ENCODE results near the gene CHCT1.
A peak's percentile ranks its signal among the peaks of the same experiment; 100 is the strongest.
"Not testable (repeated sequence)": the region's sequence is repeated elsewhere in the genome, so short reads cannot be mapped to it uniquely, and the experiment has no call there.

The CHCT1 gene
- 0 to 1.2 (median 0.10) reads per million in 17 experiments for total RNA-seq

DNA sequence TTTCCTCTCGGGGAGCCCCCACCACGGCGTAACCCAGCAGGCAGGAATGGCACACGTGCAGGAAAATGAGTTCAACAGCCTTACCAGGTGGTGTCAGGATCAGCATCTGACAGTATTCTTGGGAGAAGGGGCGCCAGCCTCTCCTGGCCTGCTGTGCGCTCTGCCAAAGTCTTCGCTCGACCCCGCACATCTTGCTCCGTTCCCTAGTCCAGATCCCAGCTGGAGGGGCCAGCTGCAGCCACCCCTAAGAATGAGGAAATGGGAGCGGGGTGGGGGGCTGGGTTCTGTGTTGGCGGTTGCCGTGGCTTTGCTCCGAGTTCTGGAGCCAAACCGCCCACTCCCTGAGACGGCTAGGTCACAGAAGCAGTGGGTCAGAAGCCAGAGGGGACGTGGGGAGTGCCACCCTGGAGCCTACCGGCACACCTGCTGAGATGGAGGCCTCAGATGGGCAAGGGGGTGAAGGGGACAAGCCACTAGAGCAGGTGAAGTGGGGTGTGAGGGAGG is at the start of gene CHCT1:
Gene CHCT1 (plus strand): TSS at position 328 of the 504 bp plus-strand sequence. CDS start 104 bp downstream, at position 432.
- peak; percentile 18 to 63 (median 52) for DNase-seq

- DNase-seq = peak in 1 of 4 experiments; percentile 17
Observed at GRCh38 chr17:60372790-60373483, 49.4 kb upstream of the CHCT1 start.

- DNase-seq = not testable (repeated sequence)
Observed at GRCh38 chr17:60378187-60378586, 44.1 kb upstream of the CHCT1 start.

GRCh38 chr17:60379461-60379860 is 42.8 kb upstream of the CHCT1 start:
- DNase-seq = not testable (repeated sequence)

DNA sequence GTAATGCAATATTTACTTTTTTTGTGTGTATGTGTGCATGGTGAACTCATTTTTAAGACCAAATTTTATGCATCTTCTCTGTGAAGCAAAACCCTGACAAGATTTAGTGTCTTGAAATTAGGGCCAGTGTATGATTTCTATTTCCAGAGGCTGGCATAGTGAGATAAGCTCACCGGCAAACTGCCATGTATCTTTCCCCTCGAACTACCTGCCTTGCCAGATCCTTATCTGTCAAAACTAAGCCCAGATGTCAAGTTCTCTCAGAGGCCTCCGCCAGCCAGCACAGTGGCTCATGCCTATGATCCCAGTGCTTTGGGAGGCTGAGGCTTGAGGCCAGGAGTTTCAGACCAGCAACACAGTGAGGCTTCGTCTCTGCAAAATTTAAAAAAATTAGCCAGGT is 40.3 kb upstream of the CHCT1 start:
- no peak for DNase-seq

- no peak for DNase-seq
Observed at GRCh38 chr17:60383379-60383778, 38.9 kb upstream of the CHCT1 start.

DNA sequence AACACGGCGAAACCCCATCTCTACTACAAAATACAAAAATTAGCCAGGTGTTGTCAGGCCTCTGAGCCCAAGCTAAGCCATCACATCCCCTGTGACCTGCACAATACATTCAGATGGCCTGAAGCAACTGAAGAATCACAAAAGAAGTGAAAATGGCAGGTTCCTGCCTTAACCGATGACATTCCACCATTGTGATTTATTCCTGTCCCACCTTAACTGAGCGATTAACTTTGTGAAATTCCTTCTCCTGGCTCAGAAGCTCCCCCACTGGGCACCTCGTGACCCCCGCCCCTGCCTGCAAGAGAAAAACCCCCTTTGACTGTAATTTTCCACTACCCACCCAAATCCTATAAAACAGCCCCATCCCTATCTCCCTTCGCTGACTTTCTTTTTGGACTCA is 37.4 kb upstream of the CHCT1 start:
- DNase-seq = not testable (repeated sequence)

- DNase-seq = peak in 3 of 4 experiments; percentile 20 to 55 (median 51)
Observed at GRCh38 chr17:60386147-60387058, 35.9 kb upstream of the CHCT1 start.

GRCh38 chr17:60387666-60388065 is 34.6 kb upstream of the CHCT1 start:
- no peak for DNase-seq

DNA sequence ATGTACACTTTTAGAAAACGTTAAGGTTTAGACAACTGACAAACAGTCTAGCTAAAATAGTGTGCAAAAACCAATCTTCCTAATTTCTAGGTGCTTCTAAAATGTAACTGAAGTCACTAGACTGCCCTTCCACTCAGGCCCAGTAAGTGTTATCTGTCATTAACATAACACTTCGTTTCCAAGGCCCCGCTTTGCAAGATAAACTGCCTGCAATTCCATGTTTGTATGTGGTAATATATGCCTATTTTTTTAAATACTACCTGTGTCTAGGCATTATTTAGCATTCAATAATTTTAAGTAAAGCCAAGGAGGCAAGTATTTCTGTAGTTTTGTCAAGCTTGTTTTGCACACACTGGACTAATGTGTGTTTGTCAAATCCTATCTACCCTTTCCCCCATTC is 33.5 kb upstream of the CHCT1 start:
- no peak for DNase-seq

DNA sequence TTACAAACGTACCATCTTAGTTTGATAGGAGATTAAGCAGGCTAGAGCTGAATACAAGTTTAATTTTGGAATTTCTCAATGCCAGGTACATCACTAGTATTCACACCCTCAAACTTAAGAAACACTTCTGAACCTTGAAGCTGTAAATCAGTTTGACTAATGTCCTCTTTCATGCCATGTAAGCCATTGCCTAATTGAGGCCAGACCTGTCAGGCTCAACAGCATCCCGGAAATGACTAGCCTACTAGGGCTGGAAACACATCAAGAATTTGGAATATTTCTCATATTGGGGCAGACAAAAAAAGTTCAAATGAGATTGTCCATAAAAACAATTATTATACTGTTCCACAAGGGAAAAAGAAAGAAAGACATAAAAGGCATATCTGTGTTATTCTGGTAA is 32.1 kb upstream of the CHCT1 start:
- peak in 3 of 4 experiments; percentile 39 to 57 (median 53) for DNase-seq

DNA sequence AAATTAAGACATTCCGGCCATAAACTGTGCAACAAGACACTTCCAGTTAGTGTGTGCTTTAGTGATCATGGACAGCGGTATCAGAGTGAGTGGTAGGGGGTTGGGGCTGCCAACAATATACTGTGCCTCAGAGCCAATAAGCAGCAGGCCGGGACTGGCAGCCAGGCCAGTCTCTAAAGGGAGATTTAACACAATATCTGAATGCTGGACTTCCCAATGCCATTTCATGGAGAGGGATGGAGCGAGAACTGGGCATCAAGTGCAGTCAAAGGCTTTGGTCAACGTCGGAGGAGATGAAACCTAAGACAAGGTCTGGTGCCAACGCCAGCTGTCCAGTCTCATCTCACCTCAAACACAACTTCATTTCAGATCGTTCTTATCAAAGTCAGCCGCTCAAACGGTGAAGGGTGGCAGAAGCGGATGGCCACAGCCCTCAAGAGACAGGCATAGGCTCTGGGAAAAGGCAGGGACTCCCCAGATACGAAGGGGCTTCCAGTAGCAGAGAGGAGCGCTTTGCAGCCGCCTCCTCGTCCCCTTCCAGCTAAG is 31.3 kb upstream of the CHCT1 start:
- peak; percentile 37 to 50 (median 39) for DNase-seq

DNA sequence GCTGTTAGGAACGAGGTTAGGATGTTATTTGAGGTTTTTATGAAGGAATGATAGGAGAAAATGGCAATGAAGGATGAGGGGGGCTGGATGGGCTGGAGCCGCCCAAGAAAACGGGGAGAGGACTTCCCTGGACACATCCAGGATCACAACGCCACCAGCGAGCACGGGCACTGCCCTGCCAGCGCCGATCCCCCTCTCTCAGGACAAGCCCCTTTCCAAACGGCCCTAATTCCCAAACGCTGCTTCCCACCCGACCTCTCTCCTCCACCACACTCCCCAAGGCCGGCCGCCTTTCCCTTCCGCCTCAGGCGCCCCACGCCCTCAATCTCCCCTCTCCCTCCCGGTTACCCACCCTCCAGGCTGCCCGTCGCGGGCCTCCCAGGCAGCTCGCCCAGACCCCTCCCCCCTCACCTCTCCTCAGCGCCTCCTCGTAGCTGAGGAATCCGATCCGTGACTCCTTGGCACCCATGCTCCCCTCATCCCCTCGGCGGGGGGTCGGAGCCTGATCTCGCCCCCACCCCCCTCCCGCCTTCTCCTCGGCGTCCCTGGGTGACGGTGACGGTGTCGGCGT is 30.7 kb upstream of the CHCT1 start:
- no peak for DNase-seq

DNA sequence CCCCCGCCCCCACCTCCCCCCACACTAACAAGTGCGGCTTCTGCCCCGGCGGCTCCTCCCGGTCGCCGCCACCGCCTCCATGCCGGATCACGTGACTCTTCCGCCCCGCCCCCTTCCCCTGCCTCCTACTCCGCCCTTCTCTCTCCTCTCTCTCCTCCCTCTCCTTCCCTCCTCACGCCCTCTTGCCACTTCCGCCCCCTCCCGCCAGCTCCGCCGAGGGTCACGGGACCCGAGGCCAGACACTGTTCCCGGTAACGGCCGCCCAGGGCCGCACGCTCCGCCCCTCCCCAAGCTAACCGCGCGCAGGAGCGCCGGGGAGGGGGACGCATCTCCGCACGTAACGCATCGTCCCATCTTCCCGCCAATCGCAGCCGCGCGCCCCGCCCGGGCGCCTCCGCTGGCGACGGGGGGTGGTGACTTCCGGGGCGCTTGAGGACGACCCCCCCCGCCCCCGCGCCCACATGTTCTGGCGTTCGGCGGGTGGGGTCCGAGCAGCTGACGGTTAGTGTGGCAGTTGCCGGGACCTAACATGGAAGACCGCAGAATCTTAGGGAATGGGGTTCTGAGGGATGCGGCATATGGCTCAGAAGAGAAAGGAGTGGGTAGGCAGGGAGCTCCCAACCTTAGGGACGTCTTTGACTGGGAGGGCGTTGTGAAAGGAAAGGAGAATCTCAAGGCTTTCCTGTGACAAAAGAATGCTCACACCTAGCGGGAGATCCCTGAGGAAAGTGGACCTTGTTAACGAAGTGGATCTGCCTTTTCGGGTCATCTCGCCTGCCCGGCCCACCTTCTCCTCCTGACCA is 30.0 kb upstream of the CHCT1 start, which contains the start of gene USP32:
Gene USP32 (minus strand): TSS at position 92 of the 803 bp plus-strand sequence. CDS start 194 bp downstream, outside the sequence.
- peak; percentile 98 to 99 (median 98) for DNase-seq

DNA sequence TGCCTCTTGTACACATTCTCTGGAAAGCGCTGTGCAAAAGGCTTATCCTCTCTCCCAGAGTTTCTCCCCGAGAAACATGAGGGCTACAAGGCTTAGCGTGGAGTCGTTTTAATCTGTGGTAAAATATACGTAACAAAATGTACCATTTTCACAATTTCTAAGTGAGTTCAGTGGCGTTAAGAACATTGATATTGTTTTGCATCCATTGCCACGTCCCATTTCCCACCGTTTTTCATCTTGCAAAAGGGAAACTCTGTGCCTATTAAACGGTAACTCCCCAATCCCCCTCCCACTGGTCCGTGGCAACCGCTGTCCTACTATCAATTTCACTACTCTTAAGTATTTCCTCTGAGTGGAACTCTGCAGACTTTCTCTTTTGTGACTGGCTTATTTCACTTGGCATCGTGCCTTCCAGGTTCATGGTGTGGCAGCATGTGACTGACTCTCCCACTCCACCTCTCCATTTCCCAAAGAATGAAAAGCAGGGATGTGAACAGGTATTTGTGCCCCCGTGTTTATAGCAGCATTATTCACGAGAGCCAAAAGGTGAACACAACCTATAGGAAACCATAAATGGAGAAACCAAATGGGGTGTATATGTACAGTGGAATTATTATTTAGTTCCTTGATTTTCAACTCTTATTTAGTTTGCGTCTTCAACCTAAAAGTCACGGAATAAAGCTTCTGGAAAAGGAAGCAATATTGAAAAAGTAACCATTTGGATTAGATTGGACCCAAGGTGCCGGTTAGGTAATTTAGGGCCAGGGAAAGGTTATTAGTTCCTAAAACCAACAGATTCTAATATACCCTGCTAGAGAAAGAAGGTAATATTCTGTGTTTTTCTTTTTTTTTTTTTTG is 29.2 kb upstream of the CHCT1 start:
- peak; percentile 43 to 69 (median 66) for DNase-seq

GRCh38 chr17:60393840-60394723 is 28.2 kb upstream of the CHCT1 start:
- peak; percentile 36 to 68 (median 52) for DNase-seq

GRCh38 chr17:60395508-60396065 is 26.7 kb upstream of the CHCT1 start:
- peak; percentile 28 to 76 (median 48) for DNase-seq

DNA sequence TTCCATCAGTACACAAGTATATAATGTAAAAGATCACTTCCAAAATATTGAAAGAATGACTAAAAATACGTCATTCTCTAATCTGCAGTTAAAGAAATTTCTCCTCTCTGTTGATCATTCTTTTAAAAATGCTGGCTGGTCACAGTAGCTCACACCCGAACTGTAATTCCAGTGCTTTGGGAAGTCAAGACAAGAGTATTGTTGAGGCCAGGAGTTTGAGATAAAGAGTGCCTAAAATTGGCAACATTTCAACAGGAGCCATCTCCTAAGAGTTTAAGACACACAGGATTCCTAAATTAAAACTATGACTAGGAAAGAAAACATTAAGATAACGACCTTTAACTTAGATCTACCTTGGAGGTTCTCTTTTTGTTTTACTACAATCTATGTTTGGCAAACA is 25.9 kb upstream of the CHCT1 start:
- DNase-seq = no peak

Data from suppressor macrophage (primary cell).